NCI-H1417 treated with DMSO at 0.1 percent for 48 hours (cell line): ENCODE results near the gene AP2M1.

Experiments
- DNase-seq: peaks from one replicate; lab custom pipeline; 2025; lab: John Stamatoyannopoulos, UW

Gene AP2M1

DNA sequence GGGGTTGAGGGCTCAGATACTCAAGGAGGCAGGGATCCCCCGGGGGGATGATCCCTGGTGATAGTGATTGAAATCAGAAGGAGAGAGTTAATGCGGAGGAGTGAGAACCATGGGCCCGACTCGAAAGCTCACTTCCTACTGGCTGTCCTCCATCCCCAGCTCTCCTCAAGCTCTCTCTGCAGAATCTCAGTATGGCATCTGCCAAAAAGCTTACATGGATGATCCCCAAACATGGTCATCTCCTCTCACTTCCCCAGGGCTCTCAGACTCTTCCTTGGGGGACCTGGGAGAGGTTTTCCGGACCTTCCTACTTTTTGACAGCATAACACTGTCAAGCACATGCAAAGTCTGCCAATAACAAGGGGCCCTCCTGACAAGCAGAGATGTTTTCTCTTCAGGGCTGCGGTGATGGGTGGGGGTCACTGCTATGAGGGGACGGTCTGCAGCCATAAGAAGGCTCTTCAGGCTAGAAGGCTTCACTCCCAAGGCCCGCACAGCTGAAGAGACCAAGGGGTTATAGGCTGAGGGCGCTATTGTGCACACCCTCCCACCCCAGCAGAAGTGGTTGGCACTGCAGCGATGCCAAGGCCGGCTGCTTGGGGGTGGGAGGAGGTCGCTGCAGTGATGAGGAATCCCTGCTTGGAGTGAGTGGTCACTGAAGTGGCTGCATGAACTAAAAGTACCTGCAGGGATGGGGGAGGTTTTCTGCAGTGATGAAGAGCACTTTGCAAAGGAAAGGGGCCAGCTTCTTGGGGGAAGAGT lies 53.9 kb downstream of the AP2M1 start:
- no peak for DNase-seq

- peak; percentile 20 for DNase-seq
Observed at GRCh38 chr3:184229394-184230080, 54.9 kb downstream of the AP2M1 start, which contains the start of gene VWA5B2. VWA5B2 (plus strand) TSS chr3:184229585; CDS start chr3:184230529, 944 bp downstream.

DNA sequence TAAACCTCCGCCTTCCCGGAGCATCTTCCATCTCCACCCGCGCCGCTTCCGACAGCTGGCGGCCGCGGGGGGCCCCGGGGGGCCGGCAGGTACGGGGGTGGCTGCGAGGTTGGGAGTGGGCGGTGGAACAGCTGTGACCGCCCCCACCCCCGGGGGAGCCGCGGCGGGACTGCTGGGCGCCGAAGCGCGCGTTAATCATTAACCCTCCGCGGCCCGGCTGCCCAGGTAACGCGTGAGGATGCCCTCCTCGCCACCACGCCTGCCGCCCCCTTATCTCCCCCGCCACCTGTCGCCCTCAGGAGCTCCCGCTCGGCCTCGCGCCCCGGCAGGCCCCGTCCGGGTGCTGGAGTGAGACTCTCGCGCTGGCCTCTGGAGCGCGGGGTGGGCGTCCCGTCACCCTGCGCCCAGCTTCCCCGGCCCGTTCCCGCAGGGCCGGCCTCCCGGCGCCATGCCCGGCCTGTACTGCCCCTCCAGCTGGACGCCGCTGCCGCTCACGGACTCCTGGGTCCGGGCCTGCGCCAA lies 55.5 kb downstream of the AP2M1 start:
- no peak for DNase-seq

DNA sequence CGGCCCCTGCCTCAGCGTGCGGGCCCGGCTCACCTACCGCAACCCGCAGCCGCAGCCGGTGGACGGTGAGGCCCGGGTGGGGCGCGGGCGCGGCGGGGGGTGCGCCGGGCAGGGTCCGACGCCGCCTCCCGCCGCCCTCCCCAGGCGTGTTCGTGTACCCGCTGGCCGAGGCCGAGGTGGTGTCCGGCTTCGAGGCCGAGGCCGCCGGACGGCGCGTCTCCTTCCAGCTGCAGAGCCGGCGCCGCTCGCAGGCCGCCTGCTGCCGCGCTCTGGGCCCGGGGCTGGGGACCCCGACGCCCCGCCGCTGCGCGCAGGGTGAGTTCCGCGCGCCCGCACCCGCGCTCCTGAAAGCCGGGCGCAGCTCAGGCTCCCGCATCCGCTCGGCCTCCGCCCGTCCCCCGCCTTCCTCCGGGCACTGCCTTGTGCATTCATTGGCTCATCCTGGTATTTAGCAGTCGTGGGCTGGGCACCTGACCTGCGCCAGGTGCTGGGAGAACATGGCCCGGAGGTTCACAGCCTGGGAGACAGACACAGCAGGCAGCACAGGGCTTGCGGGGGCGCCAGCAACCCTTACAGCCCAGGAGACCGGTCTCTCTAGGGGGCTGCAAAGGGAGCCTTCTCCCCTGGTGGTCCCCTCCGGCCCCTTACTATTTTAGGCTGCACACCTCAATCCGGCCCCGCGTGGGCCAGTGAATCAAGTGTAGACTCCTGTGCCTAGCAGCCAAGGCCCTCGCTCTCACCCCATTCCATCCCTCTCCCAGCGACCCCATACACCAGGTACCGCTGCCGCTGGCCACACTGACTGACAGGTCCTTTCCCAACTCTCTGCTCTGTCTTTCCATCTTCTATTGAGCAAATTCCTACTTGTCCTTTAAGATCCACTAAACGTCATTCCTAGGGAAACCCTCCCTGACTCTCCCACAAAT lies 56.2 kb downstream of the AP2M1 start:
- DNase-seq = peak; percentile 35

DNA sequence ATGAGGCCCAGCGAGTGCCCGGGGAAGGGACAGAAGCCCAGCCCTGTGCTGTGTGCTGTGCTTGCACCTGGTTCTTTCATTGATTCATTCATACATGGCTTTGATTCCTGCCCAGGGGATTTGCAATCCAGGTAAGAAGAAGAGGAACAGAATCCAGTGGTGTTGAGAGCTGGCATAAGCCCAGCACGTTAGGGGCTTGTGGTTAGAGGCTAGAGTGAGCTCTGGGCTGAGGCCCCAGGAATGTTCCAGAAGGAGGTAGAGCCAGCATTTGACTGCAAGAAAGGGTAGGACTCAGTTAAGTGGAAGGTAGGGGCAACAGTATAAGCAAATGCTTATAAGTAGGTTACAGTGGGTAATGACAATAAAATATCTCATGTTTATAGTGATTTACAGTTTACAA lies 57.0 kb downstream of the AP2M1 start:
- DNase-seq = no peak

- DNase-seq = no peak
Observed at GRCh38 chr3:184233127-184233843, 58.6 kb downstream of the AP2M1 start.
